ENCODE results near the gene CTNNBL1. TPM values are rescaled to one million over a fixed set of nuclear protein-coding genes. Genes with fewer than 3 reads are reported as not detected.
"Not testable (repeated sequence)": the region's sequence is repeated elsewhere in the genome, so short reads cannot be mapped to it uniquely, and the experiment has no call there.

CTNNBL1 gene
- total RNA-seq, 2 donors from 2014 or later: 44.1 to 54.0 TPM

DNA sequence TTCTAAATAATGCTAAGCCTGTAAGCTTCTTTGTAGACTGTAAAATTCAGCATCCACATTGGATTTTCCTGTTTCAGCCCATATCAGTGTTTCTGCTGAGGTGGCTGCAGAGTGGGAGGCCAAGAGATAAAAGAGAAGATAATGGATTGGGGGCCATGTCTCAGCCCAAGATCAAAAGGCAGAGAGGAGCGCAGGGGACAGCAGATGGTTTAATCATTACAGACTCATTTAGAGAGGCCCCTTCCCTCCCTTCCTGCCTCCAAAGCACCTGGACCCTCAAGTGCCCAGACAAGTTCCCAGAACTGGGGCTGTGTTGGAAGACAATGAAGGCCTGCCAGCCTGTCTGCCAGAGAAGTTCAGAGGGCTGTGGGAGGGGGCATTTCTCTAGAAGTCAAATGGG, 20.4 kb upstream of the CTNNBL1 start:
- no peak for DNase-seq (ENCODE audit: low spot score)
- intact Hi-C loops (cut with DNase I): no loop called here

DNA sequence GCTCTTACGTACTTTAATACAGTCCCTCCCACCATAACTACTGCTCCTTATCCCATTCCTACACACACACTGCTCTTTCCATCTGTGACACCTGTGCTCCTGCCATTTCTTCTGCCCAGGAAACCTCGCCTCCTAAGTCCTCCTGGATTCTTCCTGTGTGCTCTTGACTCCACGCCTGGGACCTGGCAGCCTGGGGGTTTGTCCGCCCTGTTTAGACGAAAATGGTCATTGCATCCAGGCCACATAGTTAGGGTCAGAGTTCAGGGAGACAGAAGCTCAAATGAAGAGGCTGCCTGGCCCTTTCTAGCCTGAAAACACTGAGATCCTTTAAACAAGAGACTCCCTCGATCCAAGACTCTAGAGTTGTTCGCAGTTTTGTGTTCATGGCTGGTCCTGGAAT, 17.4 kb upstream of the CTNNBL1 start:
- intact Hi-C loops (cut with DNase I): no loop called here

GRCh38 chr20:37677969-37678861, 15.6 kb upstream of the CTNNBL1 start:
- DNase-seq (ENCODE audit: low spot score): no peak
- intact Hi-C loops (cut with DNase I): no loop called here

More for the DNA sequence above, 17.4 kb upstream of the CTNNBL1 start:
- DNase-seq (ENCODE audit: low spot score): no peak

DNA sequence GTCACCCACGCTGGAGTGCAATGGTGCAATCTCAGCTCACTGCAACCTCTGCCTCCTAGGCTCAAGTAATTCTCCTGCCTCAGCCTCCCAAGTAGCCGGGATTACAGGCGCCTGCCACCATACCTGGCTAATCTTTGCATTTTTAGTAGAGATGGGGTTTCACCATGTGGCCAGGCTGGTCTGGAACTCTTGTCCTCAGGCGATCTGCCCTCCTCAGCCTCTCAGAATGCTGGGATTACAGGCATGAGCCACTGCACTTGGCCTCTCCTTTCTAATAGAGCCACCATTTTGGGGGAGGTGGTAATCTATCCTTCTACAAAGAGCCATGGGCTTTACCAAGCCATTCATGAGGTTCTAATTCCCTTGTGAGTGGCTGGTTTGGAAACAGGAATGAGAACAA, 14.1 kb upstream of the CTNNBL1 start:
- not testable (repeated sequence) for DNase-seq (ENCODE audit: low spot score)

GRCh38 chr20:37680420-37680819, 13.4 kb upstream of the CTNNBL1 start:
- no peak for DNase-seq (ENCODE audit: low spot score)
- intact Hi-C loops (cut with DNase I): no loop called here

More for the DNA sequence above, 14.1 kb upstream of the CTNNBL1 start:
- intact Hi-C loops (cut with DNase I): not testable (repeated sequence)

GRCh38 chr20:37681384-37682112, 12.3 kb upstream of the CTNNBL1 start:
- intact Hi-C loops (cut with DNase I): no loop called here
- DNase-seq (ENCODE audit: low spot score): no peak

GRCh38 chr20:37683146-37683545, 10.7 kb upstream of the CTNNBL1 start:
- not testable (repeated sequence) for DNase-seq (ENCODE audit: low spot score)

GRCh38 chr20:37686762-37687477, 6.9 kb upstream of the CTNNBL1 start:
- intact Hi-C loops (cut with DNase I): no loop called here
- no peak for DNase-seq (ENCODE audit: low spot score)

More at GRCh38 chr20:37683146-37683545, 10.7 kb upstream of the CTNNBL1 start:
- intact Hi-C loops (cut with DNase I): not testable (repeated sequence)

- intact Hi-C loops (cut with DNase I): no loop called here
- DNase-seq (ENCODE audit: low spot score): no peak
These were observed 6.4 kb upstream of the CTNNBL1 start for GRCh38 chr20:37687478-37687805.

DNA sequence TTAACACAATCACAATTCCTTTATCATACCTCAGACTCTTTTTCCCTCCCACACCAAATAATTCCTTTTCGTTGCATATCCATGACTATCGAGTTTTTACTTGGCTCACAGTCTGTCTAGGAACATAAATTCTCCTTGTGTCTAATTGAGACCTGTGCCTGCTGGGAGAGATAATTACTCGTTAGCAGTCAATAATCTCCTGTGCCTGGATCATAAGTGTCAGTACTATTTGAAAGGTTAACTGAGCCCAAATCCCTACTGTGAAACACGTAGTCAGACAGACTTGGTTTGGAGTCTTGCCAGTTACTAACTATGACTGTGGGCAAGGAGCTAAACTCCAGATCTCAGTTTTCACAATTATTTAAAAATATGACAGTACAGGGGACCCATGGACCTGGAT, 5.7 kb upstream of the CTNNBL1 start:
- intact Hi-C loops (cut with DNase I): no loop called here
- no peak for DNase-seq (ENCODE audit: low spot score)

- DNase-seq (ENCODE audit: low spot score): no peak
- intact Hi-C loops (cut with DNase I): no loop called here
These were observed 3.0 kb upstream of the CTNNBL1 start for GRCh38 chr20:37690626-37691369.

GRCh38 chr20:37692459-37693166, 1.2 kb upstream of the CTNNBL1 start:
- intact Hi-C loops (cut with DNase I): no loop called here
- DNase-seq (ENCODE audit: low spot score): no peak

DNA sequence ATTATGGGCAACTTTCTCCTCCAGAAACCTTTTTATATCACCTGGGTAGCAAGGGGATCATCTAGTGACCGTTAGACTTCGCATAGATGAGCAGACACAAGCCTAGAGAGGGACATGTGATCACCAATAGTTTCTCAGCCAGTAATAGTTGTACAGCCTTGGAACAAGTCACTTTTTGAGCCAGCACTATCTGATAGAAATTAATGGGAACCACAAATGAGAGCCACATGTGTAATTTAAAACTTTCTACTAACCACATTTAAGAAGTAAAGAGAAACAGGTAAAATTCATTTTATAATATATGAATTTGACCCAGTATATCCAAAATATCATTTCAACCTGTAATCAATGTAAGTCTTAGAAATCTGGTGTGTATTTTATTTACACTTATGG, 592 bp upstream of the CTNNBL1 start:
- DNase-seq (ENCODE audit: low spot score): no peak
- intact Hi-C loops (cut with DNase I): no loop called here

GRCh38 chr20:37695684-37696342, 2.0 kb downstream of the CTNNBL1 start:
- no peak for DNase-seq (ENCODE audit: low spot score)
- intact Hi-C loops (cut with DNase I): no loop called here

- intact Hi-C loops (cut with DNase I): no loop called here
- DNase-seq (ENCODE audit: low spot score): no peak
These were observed 3.5 kb downstream of the CTNNBL1 start for GRCh38 chr20:37697314-37697713.

DNA sequence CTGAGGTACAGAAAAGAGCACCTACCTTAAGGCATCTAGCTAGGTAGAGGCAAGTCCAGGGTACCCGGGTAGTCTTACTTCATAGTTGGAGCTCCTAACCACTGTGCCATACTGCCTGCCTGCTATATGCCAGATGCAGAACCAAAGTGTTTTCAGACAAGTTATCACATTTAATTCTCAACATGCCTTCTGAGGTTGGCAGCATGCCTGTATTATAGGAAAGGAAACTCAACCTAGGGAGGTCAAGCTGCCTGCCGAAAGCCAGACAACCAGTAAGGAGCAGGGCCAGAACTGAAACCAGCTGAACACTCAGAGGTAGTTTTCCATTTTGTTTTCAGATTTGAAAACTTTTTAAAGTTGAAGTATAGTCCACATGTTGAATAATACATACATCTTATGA, 5.4 kb downstream of the CTNNBL1 start:
- intact Hi-C loops (cut with DNase I): no loop called here
- DNase-seq (ENCODE audit: low spot score): no peak

DNA sequence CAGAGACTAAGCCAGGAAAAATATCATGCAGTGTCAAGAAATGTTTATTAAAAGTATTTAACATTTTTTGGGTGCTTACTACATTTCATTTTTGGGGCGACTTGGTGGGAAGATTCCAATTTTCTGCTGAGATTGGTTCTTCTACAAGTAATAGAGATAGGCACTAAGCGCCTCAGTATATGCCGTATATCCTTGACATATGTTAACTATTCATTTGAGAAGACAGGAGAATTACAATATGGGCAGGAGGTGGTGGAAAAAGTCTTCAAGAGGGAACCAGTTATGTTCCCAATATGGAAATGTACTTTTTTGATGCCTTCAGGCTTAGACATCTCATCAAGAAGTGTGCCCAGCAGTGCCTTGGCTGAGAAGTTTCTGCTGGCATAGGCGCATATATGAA, 6.5 kb downstream of the CTNNBL1 start:
- no peak for DNase-seq (ENCODE audit: low spot score)
- intact Hi-C loops (cut with DNase I): no loop called here

DNA sequence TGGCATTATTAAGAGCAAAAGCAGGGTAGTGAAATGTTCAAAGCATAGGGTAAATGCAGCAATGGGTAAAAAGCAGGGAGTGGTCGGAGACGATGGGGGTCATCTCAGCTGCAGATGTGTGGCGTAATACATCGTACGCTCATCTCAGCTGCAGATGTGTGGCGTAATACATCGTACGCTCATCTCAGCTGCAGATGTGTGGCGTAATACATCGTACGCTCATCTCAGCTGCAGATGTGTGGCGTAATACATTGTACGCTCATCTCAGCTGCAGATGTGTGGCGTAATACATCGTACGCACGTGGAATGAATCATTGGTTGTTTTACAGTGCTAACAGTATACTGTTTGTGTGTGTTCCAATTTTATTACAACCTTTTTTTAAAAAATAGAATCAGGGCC, 7.8 kb downstream of the CTNNBL1 start:
- DNase-seq (ENCODE audit: low spot score); intact Hi-C loops (cut with DNase I): not testable (repeated sequence)

All from posterior vena cava (tissue), 2 donors.